GM12864 (cell line): ENCODE results near the gene INSRR.
A peak's percentile ranks its signal among the peaks of the same experiment; 100 is the strongest.

ENCODE experiments used
- DNase-seq: peaks from one replicate; pipeline ENCODE4 v3.0.0-alpha.2; 2011; ENCODE audit warnings: low read depth
- H3K4me3 ChIP-seq: 2 replicates; pipeline ENCODE4 v1.5.1; 2011; ENCODE audit warnings: mild to moderate bottlenecking, low read depth, low read length, control low read depth
- TF ChIP-seq, protein P1 (sequence below): IDR thresholded peaks from 2 replicates; pipeline ENCODE4 v1.5.1; 2011; ENCODE audit warnings: low read depth, mild to moderate bottlenecking, moderate library complexity, low read length, control low read depth, inconsistent platforms; ENCODE audit errors: missing control alignments

INSRR gene

DNA sequence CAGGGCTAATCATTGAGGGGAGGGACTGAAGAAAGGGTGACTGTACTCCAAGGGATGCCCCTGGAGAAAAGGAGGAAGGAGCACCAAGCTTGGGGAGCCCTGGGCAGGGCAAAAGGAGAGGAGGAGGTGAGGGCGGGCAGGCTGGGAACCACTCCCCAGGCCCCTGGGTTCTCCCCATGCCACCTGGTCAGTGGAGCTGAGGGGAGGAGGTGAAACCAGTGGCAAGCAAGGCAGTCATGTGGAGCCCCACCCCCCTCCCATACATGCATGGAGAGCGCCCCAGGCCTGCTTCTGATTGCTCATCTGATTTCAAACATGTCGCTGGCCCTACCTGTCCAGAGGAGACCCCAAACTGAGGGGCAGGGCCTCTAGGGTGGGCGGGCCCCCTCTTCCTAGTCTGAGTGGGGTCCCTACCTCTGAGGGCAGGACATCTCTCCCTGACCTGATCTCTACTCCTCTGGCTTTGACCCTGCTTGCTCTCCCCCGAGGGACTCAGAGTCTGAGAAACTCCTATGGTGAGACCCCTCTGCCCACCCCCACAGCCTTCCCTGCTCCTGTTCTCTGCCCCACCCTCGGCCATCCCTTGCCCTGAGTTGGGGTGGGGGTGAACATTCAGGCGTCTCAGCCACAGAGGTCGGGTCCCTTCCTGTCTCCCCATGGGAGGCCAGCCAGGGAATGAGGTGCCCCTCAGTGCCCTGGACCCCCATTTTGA lies 18.6 kb downstream of the INSRR start:
- no peak overlapping the region for H3K4me3 ChIP-seq
- DNase-seq, result no peak
- TF ChIP-seq, protein P1, sequence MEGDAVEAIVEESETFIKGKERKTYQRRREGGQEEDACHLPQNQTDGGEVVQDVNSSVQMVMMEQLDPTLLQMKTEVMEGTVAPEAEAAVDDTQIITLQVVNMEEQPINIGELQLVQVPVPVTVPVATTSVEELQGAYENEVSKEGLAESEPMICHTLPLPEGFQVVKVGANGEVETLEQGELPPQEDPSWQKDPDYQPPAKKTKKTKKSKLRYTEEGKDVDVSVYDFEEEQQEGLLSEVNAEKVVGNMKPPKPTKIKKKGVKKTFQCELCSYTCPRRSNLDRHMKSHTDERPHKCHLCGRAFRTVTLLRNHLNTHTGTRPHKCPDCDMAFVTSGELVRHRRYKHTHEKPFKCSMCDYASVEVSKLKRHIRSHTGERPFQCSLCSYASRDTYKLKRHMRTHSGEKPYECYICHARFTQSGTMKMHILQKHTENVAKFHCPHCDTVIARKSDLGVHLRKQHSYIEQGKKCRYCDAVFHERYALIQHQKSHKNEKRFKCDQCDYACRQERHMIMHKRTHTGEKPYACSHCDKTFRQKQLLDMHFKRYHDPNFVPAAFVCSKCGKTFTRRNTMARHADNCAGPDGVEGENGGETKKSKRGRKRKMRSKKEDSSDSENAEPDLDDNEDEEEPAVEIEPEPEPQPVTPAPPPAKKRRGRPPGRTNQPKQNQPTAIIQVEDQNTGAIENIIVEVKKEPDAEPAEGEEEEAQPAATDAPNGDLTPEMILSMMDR, result no peak

DNA sequence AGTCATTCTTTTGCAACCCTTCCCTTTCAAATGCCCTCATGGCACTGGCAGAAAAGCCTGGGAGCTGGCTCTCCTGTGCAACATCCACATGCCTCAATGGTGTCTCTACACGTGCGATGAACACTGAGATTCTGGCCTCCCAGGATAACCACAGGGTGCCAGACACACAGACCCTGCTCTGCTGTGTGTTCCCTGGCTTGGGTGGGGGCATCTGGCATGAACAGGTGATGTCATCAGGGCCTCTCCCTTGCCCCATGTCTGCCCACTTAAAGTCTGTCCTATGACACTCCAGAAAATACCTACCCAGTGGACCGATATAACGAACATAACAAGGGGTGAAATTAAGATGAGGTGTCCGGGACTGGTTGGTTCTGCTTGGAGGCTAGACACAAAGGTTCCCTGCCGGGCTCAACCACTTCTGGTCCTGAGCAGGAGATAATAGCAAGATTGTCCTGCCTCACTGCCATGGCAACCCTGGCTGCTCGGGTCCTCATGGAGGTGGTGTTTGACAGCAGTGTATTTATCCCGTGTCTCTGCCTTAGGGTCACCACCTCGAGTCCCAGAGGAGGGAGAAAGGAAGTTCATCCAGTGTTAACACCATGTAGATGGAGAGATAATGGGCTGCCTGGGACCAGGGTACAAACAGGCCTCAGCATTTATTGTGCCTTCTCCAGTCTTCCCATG lies 19.3 kb downstream of the INSRR start:
- H3K4me3 ChIP-seq, result no peak overlapping the region
- DNase-seq, result no peak
- TF ChIP-seq, protein P1, result no peak

DNA sequence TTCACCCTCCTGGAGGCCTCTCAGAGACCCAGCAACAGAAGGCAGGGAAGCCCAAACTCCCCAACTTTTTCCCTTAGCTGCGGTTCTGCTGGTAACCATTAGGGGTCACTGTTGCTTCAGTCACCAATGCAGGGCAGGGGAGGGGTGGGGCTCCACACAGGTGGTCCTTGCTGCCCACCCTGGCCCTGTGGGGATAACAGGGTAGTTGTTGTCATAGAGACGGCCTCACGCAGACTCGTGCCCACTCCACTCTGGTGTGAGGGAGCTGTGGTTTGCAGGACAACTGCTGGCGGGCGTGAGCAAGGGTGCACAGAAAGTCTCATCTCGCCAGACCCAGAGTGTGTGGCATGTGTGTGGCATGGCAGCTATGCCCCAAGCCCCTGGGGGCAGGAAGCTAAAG lies 19.9 kb downstream of the INSRR start:
- H3K4me3 ChIP-seq, result no peak overlapping the region
- TF ChIP-seq, protein P1, result peak; percentile 92
- DNase-seq, result no peak

DNA sequence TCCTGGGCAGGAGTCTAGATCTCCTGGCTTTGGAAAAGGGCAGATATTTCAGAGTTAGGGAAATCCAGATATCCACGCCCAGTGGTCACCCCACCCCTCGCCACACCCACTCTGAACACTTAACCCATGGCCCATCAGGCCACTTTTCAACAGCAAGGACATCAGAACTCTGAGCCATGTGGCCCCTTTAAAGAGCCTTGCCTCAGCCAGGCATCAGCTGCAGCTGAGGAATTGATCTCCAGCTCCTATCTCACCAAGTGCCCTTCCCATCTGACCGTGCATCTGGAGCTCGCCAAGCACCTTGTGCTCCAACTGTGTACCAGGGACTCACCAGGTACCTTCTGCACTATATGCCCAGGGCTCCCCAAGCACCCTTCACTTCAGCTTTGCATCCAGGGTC lies 22.0 kb downstream of the INSRR start:
- no peak for DNase-seq
- no peak overlapping the region for H3K4me3 ChIP-seq
- TF ChIP-seq, protein P1, result no peak

DNA sequence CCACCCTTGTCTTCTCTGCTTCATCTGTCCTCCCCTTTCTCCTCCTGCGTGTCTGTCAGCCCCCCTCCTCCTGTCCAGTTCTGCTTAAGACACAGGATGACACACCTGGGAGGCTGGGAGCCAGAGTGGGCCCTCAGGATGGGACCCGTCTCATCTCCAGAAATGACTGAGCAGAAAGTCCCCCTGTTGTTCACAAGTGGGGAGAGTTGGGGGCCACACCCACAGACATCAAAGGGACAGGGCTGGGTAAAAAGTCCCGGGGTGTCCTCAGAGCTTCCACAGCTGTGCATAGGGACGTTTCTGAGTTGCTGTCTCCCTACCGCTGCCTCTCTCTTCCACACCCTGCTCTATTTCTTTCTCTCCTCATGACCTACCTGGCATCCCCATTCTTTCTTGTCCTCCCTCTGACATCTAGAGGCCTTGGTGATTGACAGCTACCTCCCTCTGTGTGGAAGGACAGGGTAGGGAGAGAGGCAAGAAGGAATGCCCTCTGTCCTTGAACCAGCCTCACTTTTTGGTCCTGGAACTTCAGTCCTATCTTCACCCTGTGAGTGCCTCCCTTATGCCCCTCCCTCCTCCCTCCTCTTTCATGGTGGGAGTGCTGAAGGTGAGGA lies 22.8 kb downstream of the INSRR start:
- no peak overlapping the region for H3K4me3 ChIP-seq
- DNase-seq, result peak; percentile 33
- TF ChIP-seq, protein P1, result no peak

DNA sequence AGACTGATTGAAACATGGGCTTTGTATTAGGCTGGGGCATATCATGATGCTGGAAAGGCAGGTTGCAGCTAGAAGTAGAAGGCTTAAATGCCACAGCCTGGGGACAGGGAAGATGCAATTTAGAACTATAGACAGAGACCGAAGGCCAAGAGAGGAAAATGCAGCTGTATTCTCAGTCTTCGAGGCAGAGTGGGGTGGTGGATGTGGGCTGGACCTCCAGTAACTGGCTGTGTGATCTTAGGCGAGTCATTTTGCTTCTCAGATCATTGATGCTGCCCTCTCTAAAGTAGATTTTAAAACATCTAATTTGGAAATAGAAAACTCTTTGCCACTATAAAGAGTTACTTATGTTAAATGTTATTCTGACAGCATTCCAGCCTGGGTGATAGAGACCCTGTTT lies 24.6 kb downstream of the INSRR start:
- DNase-seq, result no peak
- TF ChIP-seq, protein P1, result no peak

DNA sequence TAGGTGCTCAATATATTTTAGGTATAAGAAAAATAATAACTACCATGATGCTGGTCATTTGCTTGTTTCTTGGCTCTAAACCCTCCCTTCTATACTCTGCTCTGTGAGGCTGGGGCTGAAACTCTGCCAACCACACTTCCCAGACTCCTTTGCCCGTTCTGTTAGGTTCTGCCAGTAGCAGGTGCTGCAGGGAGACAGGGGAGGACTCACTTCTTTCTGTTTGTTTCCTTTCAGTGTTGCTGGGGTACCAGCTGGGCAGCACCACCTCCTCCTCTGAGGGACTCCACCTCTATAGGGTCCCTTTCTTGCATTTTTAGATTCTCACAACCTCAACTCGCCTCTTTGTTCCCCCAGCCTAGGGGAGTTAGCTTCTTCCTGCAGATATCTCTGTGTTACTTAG lies 25.3 kb downstream of the INSRR start:
- H3K4me3 ChIP-seq, result no peak overlapping the region
- TF ChIP-seq, protein P1, result no peak
- DNase-seq, result no peak

More for the DNA sequence above, 24.6 kb downstream of the INSRR start:
- no peak overlapping the region for H3K4me3 ChIP-seq
